Suprapubic skin (tissue), 3 donors: Measurements from ENCODE around the gene SHKBP1.

Experiments used
- EP300 ChIP-seq: sonication (generic); formaldehyde crosslinking; IDR thresholded peaks from one replicate; pipeline ENCODE4 v1.6.1; 2017; ENCODE audit warnings: antibody characterized with exemption
- TF ChIP-seq, protein P1 (sequence below), 2 donors: fragments of 200-600 bp in 1 of 2; fragments of 450-650 bp in 1 of 2; sonication (generic) in 1 of 2; IDR thresholded peaks; one replicate each; pipeline ENCODE4 v1.5.1; 2016 to 2019; ENCODE audit warnings: antibody characterized with exemption in 2 of 2, mild to moderate bottlenecking in 1 of 2, moderate library complexity in 1 of 2

DNA sequence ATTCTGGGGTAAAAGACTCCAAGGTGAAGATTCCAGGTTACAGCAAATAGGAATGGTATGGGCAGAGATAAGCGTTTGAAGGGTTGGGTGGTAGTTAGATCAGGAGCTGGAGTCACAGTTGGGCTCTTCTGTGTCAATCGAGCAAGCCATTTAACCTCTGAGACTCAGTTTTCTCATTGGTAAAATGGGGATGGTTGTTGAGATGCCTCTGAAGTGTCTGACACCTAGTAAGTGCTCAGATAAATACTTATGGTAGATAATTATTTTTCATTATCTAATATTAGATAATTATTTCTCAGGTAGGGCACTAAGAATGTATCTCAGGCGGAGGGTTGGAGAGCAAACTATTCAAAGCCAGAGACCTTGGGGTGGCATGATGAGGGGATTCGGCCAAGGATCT is 32.3 kb downstream of the SHKBP1 start:
- TF ChIP-seq, protein P1, sequence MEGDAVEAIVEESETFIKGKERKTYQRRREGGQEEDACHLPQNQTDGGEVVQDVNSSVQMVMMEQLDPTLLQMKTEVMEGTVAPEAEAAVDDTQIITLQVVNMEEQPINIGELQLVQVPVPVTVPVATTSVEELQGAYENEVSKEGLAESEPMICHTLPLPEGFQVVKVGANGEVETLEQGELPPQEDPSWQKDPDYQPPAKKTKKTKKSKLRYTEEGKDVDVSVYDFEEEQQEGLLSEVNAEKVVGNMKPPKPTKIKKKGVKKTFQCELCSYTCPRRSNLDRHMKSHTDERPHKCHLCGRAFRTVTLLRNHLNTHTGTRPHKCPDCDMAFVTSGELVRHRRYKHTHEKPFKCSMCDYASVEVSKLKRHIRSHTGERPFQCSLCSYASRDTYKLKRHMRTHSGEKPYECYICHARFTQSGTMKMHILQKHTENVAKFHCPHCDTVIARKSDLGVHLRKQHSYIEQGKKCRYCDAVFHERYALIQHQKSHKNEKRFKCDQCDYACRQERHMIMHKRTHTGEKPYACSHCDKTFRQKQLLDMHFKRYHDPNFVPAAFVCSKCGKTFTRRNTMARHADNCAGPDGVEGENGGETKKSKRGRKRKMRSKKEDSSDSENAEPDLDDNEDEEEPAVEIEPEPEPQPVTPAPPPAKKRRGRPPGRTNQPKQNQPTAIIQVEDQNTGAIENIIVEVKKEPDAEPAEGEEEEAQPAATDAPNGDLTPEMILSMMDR (IDR thresholded peaks at IDR 0.05) = no peak
- no peak for TF ChIP-seq EP300
